Brain microvascular endothelial cell (primary cell): Measurements from ENCODE around the gene ABLIM2.

Experiments
- DNase-seq: peaks from one replicate; pipeline ENCODE4 v3.0.0-alpha.2; 2020
- H3K27ac ChIP-seq: fragments of 250-450 bp; sonication (Bioruptor Pico); 2 replicates; pipeline ENCODE4 v1.5.1; 2020; ENCODE audit warnings: mild to moderate bottlenecking, moderate library complexity
- H3K27me3 ChIP-seq: fragments of 250-450 bp; sonication (Bioruptor Pico); replicated peaks from 2 replicates; pipeline ENCODE4 v1.5.1; 2020; ENCODE audit warnings: mild to moderate bottlenecking
- H3K36me3 ChIP-seq: fragments of 250-450 bp; sonication (Bioruptor Pico); replicated peaks from 2 replicates; pipeline ENCODE4 v1.5.1; 2020; ENCODE audit warnings: mild to moderate bottlenecking
- H3K4me3 ChIP-seq: 2 replicates; pipeline ENCODE4 v1.5.1; 2011; ENCODE audit warnings: low read depth, mild to moderate bottlenecking, control low read depth, low read length, moderate library complexity
- in situ Hi-C: cut with HindIII; loops from 2 replicates; pipeline ENCODE4 v1.10.0; 2017; ENCODE audit warnings: low sequenced_read_pairs, low pct_ligation_motif_present
- TF ChIP-seq, protein P1 (sequence below): IDR thresholded peaks from 2 replicates; pipeline ENCODE4 v1.5.1; 2011; ENCODE audit warnings: low read depth, mild to moderate bottlenecking, moderate library complexity, low read length, control low read depth, inconsistent platforms; ENCODE audit errors: missing control alignments

ABLIM2 gene

DNA sequence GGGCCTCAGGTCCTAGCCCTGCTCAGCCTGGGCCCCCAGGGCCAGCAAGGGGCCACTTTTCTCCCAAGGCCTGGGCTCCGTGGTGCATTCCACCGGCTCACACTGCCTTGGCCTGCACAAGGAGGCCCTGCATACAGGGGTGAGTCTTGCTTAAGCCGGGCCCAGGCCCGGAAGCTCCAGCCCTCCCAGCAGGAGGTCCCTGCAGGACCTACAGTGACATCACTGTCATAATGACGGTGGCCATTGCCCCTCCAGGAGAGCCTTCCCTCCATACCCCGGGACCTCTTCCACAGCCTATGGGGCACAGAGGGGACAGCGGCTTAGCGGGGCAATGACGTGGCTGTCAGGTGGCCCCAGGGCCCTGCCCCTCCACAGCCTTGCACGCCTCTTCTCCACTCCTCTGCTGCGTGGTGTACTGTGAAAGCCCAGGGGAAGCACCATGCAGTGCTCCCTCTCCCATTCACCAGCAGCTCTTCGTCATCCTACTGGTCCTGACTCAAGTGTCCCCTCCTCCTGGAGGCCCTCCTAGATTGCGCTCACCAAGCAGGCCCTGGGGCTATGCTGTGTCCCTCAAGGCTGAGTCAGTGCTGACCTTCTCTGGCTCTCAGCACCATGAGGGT, 186.6 kb downstream of the ABLIM2 start:
- TF ChIP-seq, protein P1, sequence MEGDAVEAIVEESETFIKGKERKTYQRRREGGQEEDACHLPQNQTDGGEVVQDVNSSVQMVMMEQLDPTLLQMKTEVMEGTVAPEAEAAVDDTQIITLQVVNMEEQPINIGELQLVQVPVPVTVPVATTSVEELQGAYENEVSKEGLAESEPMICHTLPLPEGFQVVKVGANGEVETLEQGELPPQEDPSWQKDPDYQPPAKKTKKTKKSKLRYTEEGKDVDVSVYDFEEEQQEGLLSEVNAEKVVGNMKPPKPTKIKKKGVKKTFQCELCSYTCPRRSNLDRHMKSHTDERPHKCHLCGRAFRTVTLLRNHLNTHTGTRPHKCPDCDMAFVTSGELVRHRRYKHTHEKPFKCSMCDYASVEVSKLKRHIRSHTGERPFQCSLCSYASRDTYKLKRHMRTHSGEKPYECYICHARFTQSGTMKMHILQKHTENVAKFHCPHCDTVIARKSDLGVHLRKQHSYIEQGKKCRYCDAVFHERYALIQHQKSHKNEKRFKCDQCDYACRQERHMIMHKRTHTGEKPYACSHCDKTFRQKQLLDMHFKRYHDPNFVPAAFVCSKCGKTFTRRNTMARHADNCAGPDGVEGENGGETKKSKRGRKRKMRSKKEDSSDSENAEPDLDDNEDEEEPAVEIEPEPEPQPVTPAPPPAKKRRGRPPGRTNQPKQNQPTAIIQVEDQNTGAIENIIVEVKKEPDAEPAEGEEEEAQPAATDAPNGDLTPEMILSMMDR = no peak
- no peaks in the 10 kb centered on the region for H3K27me3 ChIP-seq

DNA sequence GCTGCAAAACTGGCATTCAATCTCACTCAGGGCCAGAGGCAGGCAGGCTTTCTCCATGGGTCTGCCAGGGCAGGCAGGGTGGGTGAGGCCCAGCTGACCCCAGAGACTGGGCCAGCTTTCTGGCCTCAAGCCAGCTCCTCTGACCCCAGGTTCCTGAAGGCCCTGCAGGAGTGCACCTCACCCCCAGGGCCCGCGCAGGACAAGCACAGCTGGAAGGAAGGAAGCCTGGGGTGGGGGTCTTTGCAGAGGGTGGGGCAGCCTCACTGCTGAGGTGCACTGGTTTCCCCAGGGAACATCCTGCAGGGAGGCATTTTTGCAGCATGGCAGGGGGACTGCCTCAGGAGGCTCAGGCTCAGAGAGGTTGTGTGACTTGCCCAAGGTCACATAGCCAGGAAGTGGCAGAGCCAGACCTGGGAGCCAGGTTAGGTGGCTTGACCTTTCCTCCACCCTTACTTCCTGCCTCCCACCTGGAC, 187.4 kb downstream of the ABLIM2 start:
- Histone ChIP-seq H3K4me3 (no peak overlapping the region), H3K27ac (peak overlapping the region; percentile 94), H3K36me3 (no peaks in the 10 kb centered on the region), H3K27me3 (no peaks in the 10 kb centered on the region)
- DNase-seq = no peak
- TF ChIP-seq, protein P1 = no peak
- in situ Hi-C loops = no loop called here

More for the DNA sequence above, 186.6 kb downstream of the ABLIM2 start:
- H3K36me3 ChIP-seq = no peaks in the 10 kb centered on the region
- no peak overlapping the region for H3K27ac ChIP-seq
- in situ Hi-C loops = no loop called here
- no peak for DNase-seq
- H3K4me3 ChIP-seq = no peak overlapping the region

DNA sequence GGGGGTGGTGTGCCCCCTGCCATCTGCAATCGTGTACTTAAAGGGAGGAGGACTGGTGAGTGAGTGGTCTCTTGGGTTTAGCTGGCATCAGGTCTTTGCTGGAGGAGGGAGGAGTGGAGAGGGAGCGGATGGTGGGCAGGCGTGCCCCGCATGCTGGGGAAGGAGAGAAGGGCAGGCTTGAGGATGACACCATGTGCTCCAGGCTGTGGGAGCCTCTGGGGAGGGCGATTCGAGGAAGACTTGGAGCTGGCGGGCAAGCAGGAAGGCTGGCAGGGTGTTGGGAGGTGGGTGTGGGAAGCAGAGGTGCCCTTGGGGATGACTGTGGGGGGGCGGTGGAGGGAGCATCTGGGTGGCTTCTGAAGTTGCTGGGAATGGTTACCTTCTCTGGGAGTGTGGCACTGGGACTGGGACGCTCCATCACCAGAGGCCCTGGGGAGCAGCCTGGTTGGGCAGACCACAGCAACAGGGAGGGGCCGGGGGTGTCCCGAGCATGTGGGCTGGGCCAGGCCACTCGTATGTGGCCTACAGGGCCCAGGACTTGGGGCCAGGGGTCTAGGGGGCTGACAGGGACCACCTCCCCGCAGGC, 188.2 kb downstream of the ABLIM2 start:
- Histone ChIP-seq H3K4me3 (no peak overlapping the region), H3K36me3 (no peaks in the 10 kb centered on the region), H3K27me3 (no peaks in the 10 kb centered on the region), H3K27ac (peak overlapping the region; percentile 94)
- TF ChIP-seq, protein P1 = no peak
- in situ Hi-C loops = no loop called here
- DNase-seq = no peak

DNA sequence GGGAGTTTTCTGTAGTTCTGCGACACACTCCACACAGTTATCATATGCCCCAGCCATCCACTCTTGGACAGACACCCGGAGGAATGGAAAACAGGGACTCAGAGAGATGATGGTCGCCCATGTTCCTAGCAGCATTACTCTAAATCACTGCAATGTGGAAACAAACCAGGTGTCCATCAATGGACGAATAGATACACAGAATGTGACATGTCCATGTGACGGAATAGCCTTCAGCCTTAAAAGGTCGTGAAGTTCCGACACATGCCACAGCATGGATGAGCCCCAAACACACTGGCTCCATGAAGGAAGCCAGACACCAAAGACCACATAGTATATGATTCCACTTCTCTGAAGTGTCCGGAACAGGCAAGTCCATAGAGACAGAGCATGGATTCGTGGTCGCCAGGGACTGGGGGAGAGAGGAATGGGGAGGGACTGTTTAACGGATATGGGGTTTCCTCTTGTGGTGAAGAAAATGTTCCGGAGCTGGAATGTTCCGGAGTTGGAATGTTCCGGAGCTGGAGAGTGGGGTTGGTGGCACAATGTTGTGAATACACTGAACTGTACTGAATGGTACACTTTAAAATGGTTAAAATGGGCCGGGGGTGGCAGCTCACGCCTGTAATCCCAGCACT, 190.2 kb downstream of the ABLIM2 start:
- in situ Hi-C loops = no loop called here
- no peaks in the 10 kb centered on the region for H3K36me3 ChIP-seq
- TF ChIP-seq, protein P1 = no peak
- DNase-seq = no peak
- no peak overlapping the region for H3K27ac ChIP-seq
- no peaks in the 10 kb centered on the region for H3K27me3 ChIP-seq
- H3K4me3 ChIP-seq = no peak overlapping the region

DNA sequence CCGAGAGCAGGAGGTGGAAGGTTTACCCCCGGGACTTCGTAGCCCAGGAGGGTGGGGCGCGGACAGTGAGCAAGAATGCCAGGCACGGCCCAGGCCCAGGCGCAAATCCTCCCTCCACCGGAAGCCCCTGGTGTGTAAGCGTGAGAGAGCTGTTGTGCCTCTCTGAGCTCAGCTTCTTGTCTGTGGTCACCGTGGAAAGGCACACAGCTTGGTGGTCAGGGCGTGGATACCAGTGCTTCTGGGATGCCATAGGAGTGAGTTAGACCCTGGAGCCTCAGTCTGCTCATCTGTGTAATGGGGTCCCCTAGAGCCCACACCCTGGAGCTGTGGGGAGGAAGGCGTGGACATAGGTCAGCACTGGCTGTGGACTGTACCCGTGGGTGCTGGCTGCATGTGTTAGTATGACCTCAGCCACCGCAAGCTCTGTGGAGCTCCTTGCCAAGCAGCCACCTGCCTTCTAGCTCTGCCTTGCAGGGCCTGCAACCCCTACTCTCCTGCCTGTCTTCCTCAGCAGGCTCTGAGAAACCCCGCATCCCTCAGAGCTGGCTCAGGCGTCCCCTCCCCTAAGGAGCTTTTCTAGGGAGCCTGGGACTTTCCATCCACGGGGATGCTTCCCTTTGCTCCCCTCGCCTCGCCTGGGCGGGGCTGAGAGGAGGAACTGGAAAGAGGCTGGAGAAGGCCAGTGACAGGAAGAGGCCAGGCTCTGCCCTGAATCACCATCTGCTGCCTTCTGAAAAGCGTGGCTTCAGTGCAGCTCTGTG, 190.9 kb downstream of the ABLIM2 start:
- H3K27ac ChIP-seq = no peak overlapping the region
- no peak for DNase-seq
- TF ChIP-seq, protein P1 = no peak

More for the DNA sequence above, 190.9 kb downstream of the ABLIM2 start:
- no peaks in the 10 kb centered on the region for H3K36me3 ChIP-seq
- no peak overlapping the region for H3K4me3 ChIP-seq
- in situ Hi-C loops = no loop called here
- H3K27me3 ChIP-seq = no peaks in the 10 kb centered on the region
